Mucosa of descending colon (tissue), 3 donors: ENCODE results near the gene REP15. TPM values are rescaled to one million over a fixed set of nuclear protein-coding genes. Genes with fewer than 3 reads are reported as not detected.
A peak's percentile ranks its signal among the peaks of the same experiment; 100 is the strongest.
"Not testable (repeated sequence)": the region's sequence is repeated elsewhere in the genome, so short reads cannot be mapped to it uniquely, and the experiment has no call there.

ENCODE experiments used
- ATAC-seq: fragments of 200-7000 bp; cut with Tn5 transposase; one replicate; pipeline ENCODE4 v1.9.1; 2020; ENCODE audit warnings: mild to moderate bottlenecking, moderate library complexity
- DNase-seq, 3 donors: peaks; one replicate each; pipeline ENCODE4 v3.0.0-alpha.2; 2020
- H3K36me3 ChIP-seq: fragments of 200-600 bp; one replicate; pipeline ENCODE4 v1.8.0; 2021; ENCODE audit warnings: low read depth, mild to moderate bottlenecking
- H3K4me1 ChIP-seq: fragments of 200-600 bp; one replicate; pipeline ENCODE4 v1.8.0; 2021; ENCODE audit warnings: low read depth, mild to moderate bottlenecking
- H3K4me3 ChIP-seq: fragments of 200-600 bp; one replicate; pipeline ENCODE4 v1.8.0; 2021; ENCODE audit warnings: mild to moderate bottlenecking
- H3K9me3 ChIP-seq: fragments of 200-600 bp; one replicate; pipeline ENCODE4 v1.8.0; 2021; ENCODE audit warnings: mild to moderate bottlenecking
- CTCF ChIP-seq: fragments of 200-600 bp; IDR thresholded peaks from one replicate; pipeline ENCODE4 v1.8.0; 2022; ENCODE audit warnings: antibody characterized with exemption, mild to moderate bottlenecking
- intact Hi-C, 2 donors: fragments of 100-400 bp; cut with DNase I in 1 of 2; cut with micrococcal nuclease in 1 of 2; formaldehyde crosslinking; loops; one replicate each; pipeline versions ENCODE4 v1.11.0 to v1.11.1; 2022; cut with DNase I, micrococcal nuclease
- total RNA-seq, 3 donors: library from RNA; stranded (reverse); fragmentation: NEBNext Ultra II Directional in 2 of 3; extraction: Animal tissue kit (Norgen Biotek cat#: 25700) in 2 of 3; gene quantifications; one replicate each; pipeline versions ENCODE4 v1.2.1 to v1.2.4, GENCODE V29; 2021 to 2023
- donor health status: DM: no; HTN: no; CAD: no; lungs with moderate emphysema.
- donor health status: DM: no; HTN: no; CAD: no.
- donor health status: DM: no; HTN: yes; CAD: no.

The REP15 gene
- total RNA-seq, 3 donors from 2014 or later = 14.3 to 51.4 (median 51.1) TPM

GRCh38 chr12:27732281-27732680, 36.0 kb downstream of the REP15 start:
- intact Hi-C loops = loop anchor here (10.0 kb wide), 2 partner anchors 203 to 213 kb away; no protein-coding TSS in a partner anchor
- peak; percentile 72 for ATAC-seq
- no peak for TF ChIP-seq CTCF
- H3K4me3 ChIP-seq = no peak overlapping the region
- H3K36me3 ChIP-seq = no peaks in the 10 kb centered on the region
- peak in 1 of 3 donors; percentile 29 for DNase-seq
- no peaks in the 10 kb centered on the region for H3K9me3 ChIP-seq
- H3K4me1 ChIP-seq = no peaks in the 10 kb centered on the region

- ATAC-seq = peak; percentile 77
- no peak overlapping the region for H3K4me3 ChIP-seq
- intact Hi-C loops = loop anchor here (10.0 kb wide), 2 partner anchors 202 to 212 kb away; no protein-coding TSS in a partner anchor
- no peaks in the 10 kb centered on the region for H3K4me1 ChIP-seq
- TF ChIP-seq CTCF = peak; percentile 54
- no peaks in the 10 kb centered on the region for H3K36me3 ChIP-seq
- peak in 2 of 3 donors; percentile 30 to 42 for DNase-seq
- H3K9me3 ChIP-seq = no peaks in the 10 kb centered on the region
Measured at GRCh38 chr12:27733052-27733656, 36.9 kb downstream of the REP15 start.

- intact Hi-C loops = loop anchor here (10.0 kb wide), 2 partner anchors 201 to 211 kb away; no protein-coding TSS in a partner anchor
- no peaks in the 10 kb centered on the region for H3K36me3 ChIP-seq
- H3K4me3 ChIP-seq = no peak overlapping the region
- DNase-seq = no peak
- no peak for TF ChIP-seq CTCF
- no peak for ATAC-seq
- no peaks in the 10 kb centered on the region for H3K9me3 ChIP-seq
- no peaks in the 10 kb centered on the region for H3K4me1 ChIP-seq
Measured at GRCh38 chr12:27733791-27734190, 37.5 kb downstream of the REP15 start.

- not testable (repeated sequence) for H3K4me3 ChIP-seq, H3K36me3 ChIP-seq, H3K4me1 ChIP-seq, H3K9me3 ChIP-seq, DNase-seq, ATAC-seq
- intact Hi-C loops = loop anchor here (10.0 kb wide), 2 partner anchors 200 to 210 kb away; no protein-coding TSS in a partner anchor
Measured at GRCh38 chr12:27734321-27734720, 38.1 kb downstream of the REP15 start.

GRCh38 chr12:27743601-27744000, 47.4 kb downstream of the REP15 start:
- no peaks in the 10 kb centered on the region for H3K9me3 ChIP-seq
- intact Hi-C loops = no loop called here
- DNase-seq = no peak
- no peaks in the 10 kb centered on the region for H3K36me3 ChIP-seq
- H3K4me3 ChIP-seq = no peak overlapping the region
- ATAC-seq = no peak
- H3K4me1 ChIP-seq = no peaks in the 10 kb centered on the region
- TF ChIP-seq CTCF = no peak

GRCh38 chr12:27745734-27746133, 49.5 kb downstream of the REP15 start:
- intact Hi-C loops, H3K36me3 ChIP-seq, H3K9me3 ChIP-seq, DNase-seq, H3K4me3 ChIP-seq, ATAC-seq, H3K4me1 ChIP-seq: not testable (repeated sequence)

Other genes with a start within 250 kb of the REP15 start
- not detected for gene SMCO2, start 249.7 kb upstream of the REP15 start, total RNA-seq
- 10 to 100 TPM; 37.0 to 79.4 (median 40.4) TPM for gene PPFIBP1, start 172.2 kb upstream of the REP15 start, total RNA-seq
- gene MRPS35, start 14.4 kb downstream of the REP15 start, total RNA-seq = 10 to 100 TPM; 50.2 to 72.6 (median 67.3) TPM
- 10 to 100 TPM; 14.4 to 48.6 (median 24.0) TPM for gene KLHL42, start 83.8 kb downstream of the REP15 start, total RNA-seq
- not detected for gene MANSC4, start 83.8 kb downstream of the REP15 start, total RNA-seq